Endothelial cell of umbilical vein (primary cell): Measurements from ENCODE around the gene ERBB4. TPM values are rescaled to one million over a fixed set of nuclear protein-coding genes. Genes with fewer than 3 reads are reported as not detected.

Experiments
- BruUV-seq: library from RNA; stranded (reverse); fragments of 400-500 nt; replicated peaks from 2 replicates; lab custom pipeline; 2021; lab: Mats Ljungman, UMichigan
- CTCF ChIA-PET: fragments of 300-600, 350-600 bp; sonication (Branson Sonifier 250); formaldehyde crosslinking; loops from one replicate; lab custom pipeline; 2021; ENCODE audit warnings: antibody characterized with exemption, inconsistent platforms; lab: Charles Lee
- POLR2A ChIA-PET: fragments of 300-600, 350-600 bp; sonication (Branson Sonifier 250); formaldehyde crosslinking; loops from one replicate; lab custom pipeline; 2021; ENCODE audit warnings: antibody characterized with exemption, inconsistent platforms; lab: Charles Lee
- DNase-seq: peaks from one replicate; pipeline ENCODE4 v3.0.0-alpha.2; 2011; ENCODE audit warnings: low read depth, low spot score
- FAIRE-seq: peaks from 2 replicates; lab custom pipeline; 2011; peaks lifted over from hg19 to GRCh38; lab: Jason Lieb, UNC
- H2AFZ ChIP-seq: 2 replicates; pipeline ENCODE4 v1.6.0; 2012; ENCODE audit warnings: low read depth, low read length, control low read depth, inconsistent platforms
- H3K27ac ChIP-seq: 2 replicates; pipeline ENCODE4 v1.5.1; 2011; ENCODE audit warnings: low read depth, mild to moderate bottlenecking, control low read depth, low read length, moderate library complexity; ENCODE audit not compliant: insufficient read depth
- H3K27me3 ChIP-seq, 2 experiments: 2 replicates each; pipeline versions ENCODE4 v1.6.0 to v1.6.1; 2011; ENCODE audit warnings: low read length in 2 of 2, mixed read lengths in 1 of 2; ENCODE audit not compliant: control insufficient read depth in 2 of 2, insufficient read depth in 2 of 2
- H3K36me3 ChIP-seq, 2 experiments: 2 replicates in 1 of 2; 3 replicates in 1 of 2; pipeline ENCODE4 v1.5.1; 2011; ENCODE audit warnings: low read length in 2 of 2, mild to moderate bottlenecking in 1 of 2, moderate library complexity in 1 of 2; ENCODE audit not compliant: control insufficient read depth in 2 of 2, insufficient read depth in 2 of 2; ENCODE audit errors: extremely low read depth in 1 of 2
- H3K4me1 ChIP-seq: 3 replicates; pipeline ENCODE4 v1.5.1; 2011; ENCODE audit warnings: mild to moderate bottlenecking, low read length; ENCODE audit not compliant: control insufficient read depth, insufficient read depth; ENCODE audit errors: extremely low read depth
- H3K4me2 ChIP-seq: 2 replicates; pipeline ENCODE4 v1.6.1; 2011; ENCODE audit warnings: low read length, control low read depth, mixed read lengths; ENCODE audit not compliant: insufficient read depth
- H3K4me3 ChIP-seq, 3 experiments: fragments of 200-600 bp in 1 of 3; sonication (generic), shearing (Covaris generic) in 1 of 3; replicated peaks in 1 of 3; 2 replicates each; pipeline ENCODE4 v1.5.1; 2011 to 2016; ENCODE audit warnings: control low read depth in 3 of 3, low read length in 3 of 3, mild to moderate bottlenecking in 2 of 3, inconsistent platforms in 1 of 3, low read depth in 1 of 3, moderate library complexity in 1 of 3; ENCODE audit not compliant: insufficient read depth in 1 of 3
- H3K79me2 ChIP-seq: 2 replicates; pipeline ENCODE4 v1.6.0; 2012; ENCODE audit warnings: low read length, inconsistent platforms; ENCODE audit not compliant: control insufficient read depth, insufficient read depth
- H3K9ac ChIP-seq: replicated peaks from 2 replicates; pipeline ENCODE3; 2011; ENCODE audit warnings: low read length, control low read depth; ENCODE audit not compliant: insufficient read depth; ENCODE audit errors: extremely low read depth
- H3K9me1 ChIP-seq: replicated peaks from 3 replicates; pipeline ENCODE4 v1.6.0; 2011; ENCODE audit warnings: mild to moderate bottlenecking, low read length; ENCODE audit not compliant: control insufficient read depth, insufficient read depth; ENCODE audit errors: extremely low read depth
- H3K9me3 ChIP-seq: replicated peaks from 2 replicates; pipeline ENCODE4 v1.5.1; 2012; ENCODE audit warnings: low read length, inconsistent platforms; ENCODE audit not compliant: control insufficient read depth, insufficient read depth
- H4K20me1 ChIP-seq: replicated peaks from 2 replicates; pipeline ENCODE3; 2011; ENCODE audit warnings: mild to moderate bottlenecking, low read length; ENCODE audit not compliant: control insufficient read depth, insufficient read depth; ENCODE audit errors: extremely low read depth
- CTCF ChIP-seq, 2 donors: IDR thresholded peaks; 1 replicate in 1 of 2; 2 replicates in 1 of 2; pipeline ENCODE4 v1.5.1; 2011; ENCODE audit warnings: low read length in 2 of 2, mild to moderate bottlenecking in 2 of 2, moderate library complexity in 2 of 2, control low read depth in 1 of 2, inconsistent platforms in 1 of 2, low read depth in 1 of 2; ENCODE audit not compliant: insufficient read depth in 1 of 2; ENCODE audit errors: extremely low read depth in 1 of 2
- EZH2 ChIP-seq: IDR thresholded peaks from 2 replicates; pipeline ENCODE4 v1.6.1; 2012; ENCODE audit warnings: borderline replicate concordance, low read depth, mild to moderate bottlenecking, moderate library complexity, low read length, inconsistent platforms; ENCODE audit not compliant: severe bottlenecking
- FOS ChIP-seq: IDR thresholded peaks from 2 replicates; pipeline ENCODE4 v1.6.1; 2011; ENCODE audit warnings: mild to moderate bottlenecking, low read length, moderate library complexity, borderline replicate concordance; ENCODE audit not compliant: insufficient read depth
- GATA2 ChIP-seq: IDR thresholded peaks from 2 replicates; pipeline ENCODE4 v1.7.0; 2011; ENCODE audit warnings: low read depth, mild to moderate bottlenecking, moderate library complexity, mixed read lengths, low read length; ENCODE audit not compliant: insufficient read length, insufficient read depth
- JUN ChIP-seq: IDR thresholded peaks from 2 replicates; pipeline ENCODE4 v1.6.1; 2011; ENCODE audit warnings: borderline replicate concordance, low read depth; ENCODE audit not compliant: insufficient read length, insufficient read depth
- MAX ChIP-seq: IDR thresholded peaks from 2 replicates; pipeline ENCODE4 v1.6.1; 2011; ENCODE audit not compliant: insufficient read depth, insufficient read length
- MYC ChIP-seq: IDR thresholded peaks from one replicate; pipeline ENCODE4 v1.6.1; 2011; ENCODE audit warnings: mild to moderate bottlenecking, low read depth, low read length
- POLR2A ChIP-seq: IDR thresholded peaks from 2 replicates; pipeline ENCODE4 v1.6.1; 2012; ENCODE audit warnings: low read depth, mild to moderate bottlenecking, control low read depth, low read length
- POLR2AphosphoS5 ChIP-seq: IDR thresholded peaks from 2 replicates; pipeline ENCODE4 v1.6.1; 2012; ENCODE audit warnings: low read depth, mild to moderate bottlenecking, control low read depth, low read length, moderate library complexity; ENCODE audit not compliant: insufficient read depth
- dilution Hi-C: fragments of 300-500 bp; cut with MboI; formaldehyde crosslinking; loops from one replicate; pipeline ENCODE4 v1.15.0; 2019; ENCODE audit warnings: low sequenced_read_pairs; ENCODE audit not compliant: extremely low pct_ligation_motif_present
- intact Hi-C: fragments of 100-400 bp; cut with micrococcal nuclease; formaldehyde crosslinking; loops from one replicate; pipeline ENCODE4 v1.10.0; 2022
- polyA plus RNA-seq, 4 experiments: library from polyadenylated mRNA; depleted of rRNA in 3 of 4; stranded (reverse) in 3 of 4; unstranded in 1 of 4; fragments of >200 nt; gene quantifications; 2 replicates each; pipeline versions ENCODE4 v1.2.1 to v1.2.3, GENCODE V29; 2011 to 2012; ENCODE audit warnings: missing spikeins in 1 of 4
- total RNA-seq: library from RNA; stranded (reverse); gene quantifications from 2 replicates; pipeline ENCODE4 v1.2.3, GENCODE V29; 2021

Gene ERBB4
- total and polyA plus RNA-seq, 2 donors (not counting 3 experiments of a cell fraction or from before 2014, with no cell fraction given) = 0.01 to 0.27 TPM

DNA sequence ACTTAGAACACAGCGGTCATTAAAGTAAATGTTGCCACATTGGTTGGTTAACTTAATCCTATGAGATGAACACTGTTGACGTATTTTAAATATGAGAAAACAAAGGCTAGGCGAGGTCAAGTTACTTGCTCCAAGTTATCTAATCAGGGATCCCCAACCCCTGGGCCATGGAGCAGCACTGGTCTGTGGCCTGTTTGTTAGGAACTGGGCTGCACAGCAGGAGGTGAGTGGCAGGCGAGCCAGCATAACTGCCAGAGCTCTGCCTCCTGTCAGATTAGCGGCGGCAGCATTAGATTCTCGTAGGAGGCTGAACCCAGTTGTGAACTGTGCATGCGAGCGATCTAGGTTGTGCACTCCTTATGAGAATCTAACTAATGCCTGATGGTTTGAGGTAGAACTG lies 1103.3 kb downstream of the ERBB4 start:
- BruUV-seq = no TSS peak
- H4K20me1 ChIP-seq = no peaks in the 10 kb centered on the region
- dilution Hi-C loops = no loop called here
- no peaks in the 10 kb centered on the region for H3K79me2 ChIP-seq
- no peak for TF ChIP-seq GATA2
- TF ChIP-seq POLR2AphosphoS5 = no peak
- no peak for TF ChIP-seq MYC
- no peak for TF ChIP-seq MAX
- no peak for TF ChIP-seq CTCF (IDR thresholded peaks at IDR 0.05; ENCODE audit: extremely low read depth in 1 of 2, insufficient read depth in 1 of 2, low read depth in 1 of 2, low read length in 2 of 2)
- no peak for TF ChIP-seq EZH2
- TF ChIP-seq JUN = no peak
- no peak for TF ChIP-seq POLR2A
- no peak for TF ChIP-seq FOS
- peaks cover 7% of the 10 kb centered on the region for H3K4me1 ChIP-seq
- no peak overlapping the region for H3K9ac ChIP-seq
- no peak overlapping the region for H2AFZ ChIP-seq
- H3K27me3 ChIP-seq = no peaks in the 10 kb centered on the region
- POLR2A ChIA-PET = no interaction called here
- DNase-seq = no peak
- no peak overlapping the region for H3K4me3 ChIP-seq
- no peak overlapping the region for H3K4me2 ChIP-seq
- CTCF ChIA-PET = no interaction called here
- intact Hi-C loops = no loop called here
- H3K36me3 ChIP-seq = no peaks in the 10 kb centered on the region
- no peak for FAIRE-seq
- no peaks in the 10 kb centered on the region for H3K9me1 ChIP-seq
- H3K27ac ChIP-seq = no peak overlapping the region
- H3K9me3 ChIP-seq = no peaks in the 10 kb centered on the region
